GM21515 (cell line): ENCODE measurements around the gene PODXL.

ENCODE experiments used
- ATAC-seq: cut with Tn5 transposase; IDR thresholded peaks from one replicate; pipeline ENCODE4 v1.9.1; 2021; ENCODE audit not compliant: unreplicated experiment

The PODXL gene

GRCh38 chr7:131564640-131565039 is 8.2 kb upstream of the PODXL start:
- no peak for ATAC-seq

- ATAC-seq: no peak
These were observed 7.5 kb upstream of the PODXL start for GRCh38 chr7:131563918-131564317.

GRCh38 chr7:131562941-131563340 is 6.5 kb upstream of the PODXL start:
- ATAC-seq: no peak

GRCh38 chr7:131560061-131560460 is 3.6 kb upstream of the PODXL start:
- no peak for ATAC-seq

- ATAC-seq: no peak
These were observed 1.4 kb upstream of the PODXL start for GRCh38 chr7:131557652-131558385.

GRCh38 chr7:131556909-131557651 is 652 bp upstream of the PODXL start:
- ATAC-seq: no peak

- no peak for ATAC-seq
These were observed 826 bp downstream of the PODXL start for GRCh38 chr7:131555552-131556052.

GRCh38 chr7:131554880-131555516 is 1.4 kb downstream of the PODXL start:
- ATAC-seq: no peak

- ATAC-seq: no peak
These were observed 2.5 kb downstream of the PODXL start for GRCh38 chr7:131553931-131554330.

- ATAC-seq: no peak
These were observed 4.4 kb downstream of the PODXL start for GRCh38 chr7:131552053-131552452.

- ATAC-seq: no peak
These were observed 5.6 kb downstream of the PODXL start for GRCh38 chr7:131550846-131551245.

- no peak for ATAC-seq
These were observed 8.1 kb downstream of the PODXL start for GRCh38 chr7:131548371-131548770.

- ATAC-seq: no peak
These were observed 8.8 kb downstream of the PODXL start for GRCh38 chr7:131547589-131547988.

GRCh38 chr7:131546583-131547141 is 9.8 kb downstream of the PODXL start:
- no peak for ATAC-seq

- ATAC-seq: no peak
These were observed 10.3 kb downstream of the PODXL start for GRCh38 chr7:131546126-131546525.

- ATAC-seq: no peak
These were observed 11.8 kb downstream of the PODXL start for GRCh38 chr7:131544449-131545301.

- ATAC-seq: no peak
These were observed 12.4 kb downstream of the PODXL start for GRCh38 chr7:131544021-131544420.

GRCh38 chr7:131543298-131543697 is 13.1 kb downstream of the PODXL start:
- ATAC-seq: no peak

- ATAC-seq: no peak
These were observed 15.8 kb downstream of the PODXL start for GRCh38 chr7:131540491-131541162.

GRCh38 chr7:131538813-131539179 is 17.6 kb downstream of the PODXL start:
- ATAC-seq: no peak
